Measurements from ENCODE around the gene LURAP1L. TPM values are rescaled to one million over a fixed set of nuclear protein-coding genes. Genes with fewer than 3 reads are reported as not detected.

Gene LURAP1L
- total RNA-seq, 2 donors from 2014 or later: 0.24 to 1.3 TPM

- Mint-ChIP-seq H3K4me3 (no peak overlapping the region), H3K27me3 (ENCODE audit: insufficient read depth) (peaks cover 29% of the 10 kb centered on the region), H3K4me1 (peaks cover 12% of the 10 kb centered on the region), H3K36me3 (ENCODE audit: low read depth) (no peaks in the 10 kb centered on the region), H3K9me3 (no peaks in the 10 kb centered on the region), H3K27ac (no peak overlapping the region)
- no peaks in the 10 kb centered on the region for H3K9me3 ChIP-seq (ENCODE audit: control insufficient read depth, low read length)
- 82 to 83% methylated on average over 1 to 3 of the region's 3 CpGs for WGBS, 2 experiments (ENCODE audit: insufficient coverage in 1 of 2, insufficient read length in 1 of 2)
- no peak for TF ChIP-seq CTCF (conservative IDR thresholded peaks at IDR 0.05)
- H3K36me3 ChIP-seq (ENCODE audit: control insufficient read depth, insufficient read depth, low read length): no peaks in the 10 kb centered on the region
- H3K27me3 ChIP-seq (ENCODE audit: control insufficient read depth, insufficient read depth, low read length, poor library complexity, severe bottlenecking): peaks cover 14% of the 10 kb centered on the region
- DNase-seq: no peak
- no peak overlapping the region for H3K27ac ChIP-seq (ENCODE audit: low read depth, low read length)
- H3K9ac ChIP-seq (ENCODE audit: extremely low read depth, low read length, poor library complexity, severe bottlenecking): no peak overlapping the region
- H3K4me1 ChIP-seq (ENCODE audit: control insufficient read depth, insufficient read depth, low read length): peaks cover 2% of the 10 kb centered on the region
- no peak overlapping the region for H3K4me3 ChIP-seq (ENCODE audit: low read length)
These were observed 2.9 kb upstream of the LURAP1L start for GRCh38 chr9:12771891-12772290.

GRCh38 chr9:12773562-12773961, 1.3 kb upstream of the LURAP1L start:
- Histone ChIP-seq H3K4me1 (ENCODE audit: control insufficient read depth, insufficient read depth, low read length) (peaks cover 2% of the 10 kb centered on the region), H3K9me3 (ENCODE audit: control insufficient read depth, low read length) (no peaks in the 10 kb centered on the region), H3K9ac (ENCODE audit: extremely low read depth, low read length, poor library complexity, severe bottlenecking) (no peak overlapping the region), H3K27ac (ENCODE audit: low read depth, low read length) (no peak overlapping the region), H3K27me3 (ENCODE audit: control insufficient read depth, insufficient read depth, low read length, poor library complexity, severe bottlenecking) (peaks cover 14% of the 10 kb centered on the region), H3K4me3 (ENCODE audit: low read length) (no peak overlapping the region), H3K36me3 (ENCODE audit: control insufficient read depth, insufficient read depth, low read length) (no peaks in the 10 kb centered on the region)
- Mint-ChIP-seq H3K4me1 (peaks cover 12% of the 10 kb centered on the region), H3K9me3 (no peaks in the 10 kb centered on the region), H3K36me3 (ENCODE audit: low read depth) (no peaks in the 10 kb centered on the region), H3K4me3 (no peak overlapping the region), H3K27ac (no peak overlapping the region), H3K27me3 (ENCODE audit: insufficient read depth) (peaks cover 34% of the 10 kb centered on the region)
- DNase-seq: no peak
- TF ChIP-seq CTCF (conservative IDR thresholded peaks at IDR 0.05): no peak
- 91% methylated on average over 2 of the region's 2 CpGs; no CpG with 5 or more reads in 1 of the 2 experiments for WGBS, 2 experiments (ENCODE audit: insufficient coverage in 1 of 2, insufficient read length in 1 of 2)

DNA sequence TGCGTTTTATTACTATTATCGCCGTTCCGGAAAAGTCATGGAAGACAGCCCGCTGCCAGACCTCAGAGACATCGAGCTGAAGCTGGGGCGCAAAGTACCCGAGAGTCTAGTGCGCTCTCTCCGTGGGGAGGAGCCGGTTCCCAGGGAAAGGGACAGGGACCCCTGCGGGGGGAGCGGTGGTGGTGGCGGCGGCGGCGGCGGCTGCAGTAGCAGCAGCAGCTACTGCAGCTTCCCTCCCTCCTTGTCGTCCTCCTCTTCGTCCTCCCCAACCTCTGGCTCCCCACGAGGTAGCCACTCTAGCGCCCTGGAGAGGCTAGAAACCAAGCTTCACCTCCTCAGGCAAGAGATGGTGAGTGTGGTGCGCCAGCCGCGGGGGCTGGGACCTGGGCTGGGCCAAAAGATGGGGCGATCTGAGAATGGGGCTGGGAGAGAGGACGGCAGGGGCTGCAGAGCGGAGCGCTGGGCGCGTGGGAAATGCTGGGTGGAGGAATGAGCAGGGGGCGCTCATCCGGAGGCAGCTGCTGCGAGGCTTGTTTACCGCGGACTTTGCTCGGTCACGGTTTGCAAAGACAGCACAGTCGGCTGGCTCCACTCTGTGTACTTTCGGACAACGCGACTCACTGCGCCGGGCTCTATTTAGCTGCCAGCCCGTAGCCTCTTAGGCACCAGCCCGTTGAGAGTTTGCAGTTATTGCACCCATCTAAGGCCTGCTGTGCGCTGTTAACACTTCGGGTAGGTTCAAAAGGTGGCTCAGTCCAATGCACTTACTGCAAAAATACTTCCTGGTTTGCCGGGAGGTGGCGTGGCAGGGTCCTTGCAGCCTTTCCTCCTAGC, 1.1 kb downstream of the LURAP1L start:
- peaks cover 14% of the 10 kb centered on the region for H3K27me3 ChIP-seq (ENCODE audit: control insufficient read depth, insufficient read depth, low read length, poor library complexity, severe bottlenecking)

More for the DNA sequence above, 1.1 kb downstream of the LURAP1L start:
- H3K36me3 ChIP-seq (ENCODE audit: control insufficient read depth, insufficient read depth, low read length): no peaks in the 10 kb centered on the region
- H3K27ac ChIP-seq (ENCODE audit: low read depth, low read length): no peak overlapping the region
- peak; percentile 68 for TF ChIP-seq CTCF (conservative IDR thresholded peaks at IDR 0.05)
- H3K4me1 Mint-ChIP-seq: peaks cover 12% of the 10 kb centered on the region
- H3K27me3 Mint-ChIP-seq (ENCODE audit: insufficient read depth): peaks cover 34% of the 10 kb centered on the region
- H3K9me3 ChIP-seq (ENCODE audit: control insufficient read depth, low read length): no peaks in the 10 kb centered on the region
- 0% methylated on average over 31 to 50 of the region's 50 CpGs for WGBS, 2 experiments (ENCODE audit: insufficient coverage in 1 of 2, insufficient read length in 1 of 2)
- peak overlapping the region; percentile 94 for H3K4me3 ChIP-seq (ENCODE audit: low read length)
- H3K9ac ChIP-seq (ENCODE audit: extremely low read depth, low read length, poor library complexity, severe bottlenecking): peak overlapping the region; percentile 6
- no peaks in the 10 kb centered on the region for H3K9me3 Mint-ChIP-seq
- H3K36me3 Mint-ChIP-seq (ENCODE audit: low read depth): no peaks in the 10 kb centered on the region
- peak; percentile 93 for DNase-seq
- peak overlapping the region; percentile 81 for H3K4me3 Mint-ChIP-seq
- peaks cover 2% of the 10 kb centered on the region for H3K4me1 ChIP-seq (ENCODE audit: control insufficient read depth, insufficient read depth, low read length)
- H3K27ac Mint-ChIP-seq: peak overlapping the region; percentile 4

All from endodermal cell (in vitro differentiated cells).